ENCODE measurements around the gene GTF2IRD1.
"Not testable (repeated sequence)": the region's sequence is repeated elsewhere in the genome, so short reads cannot be mapped to it uniquely, and the experiment has no call there.

GTF2IRD1 gene

DNA sequence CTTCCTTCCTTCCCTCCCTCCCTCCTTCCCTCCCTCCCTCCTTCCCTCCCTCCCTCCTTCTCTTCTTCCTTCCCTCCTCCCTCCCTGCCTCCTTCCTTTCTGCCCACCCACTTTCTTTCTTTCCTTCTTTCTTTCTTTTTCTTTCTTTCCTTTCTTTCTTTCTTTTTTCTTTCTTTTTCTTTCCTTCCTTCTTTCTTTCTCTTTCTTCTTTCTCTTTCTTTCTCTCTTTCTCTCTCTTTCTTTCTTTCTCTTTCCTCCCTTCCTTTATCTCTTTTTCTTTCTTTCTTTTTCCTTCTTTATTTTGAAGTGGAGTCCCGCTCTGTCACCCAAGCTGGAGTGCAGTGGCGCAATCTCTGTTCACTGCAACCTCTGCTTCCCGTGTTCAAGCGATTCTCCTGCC, 33.7 kb upstream of the GTF2IRD1 start:
- Histone ChIP-seq H3K27me3 (no peaks in the 10 kb centered on the region), H3K27ac (no peak overlapping the region), H3K4me2 (no peak overlapping the region), H3K9me3 (replicated peaks in 1 of 11) (no peaks in the 10 kb centered on the region), H4K20me1 (no peaks in the 10 kb centered on the region), H3K4me3 (no peak overlapping the region), H3K4me1 (peaks cover 0 to 16% (median 11%) of the 10 kb centered on the region in 10 experiments; a peak in 15 of 20 replicates), H3K36me3 (no peaks in the 10 kb centered on the region), H3K9ac (no peak overlapping the region)
- no peak for TF ChIP-seq Cebpa-rat (IDR thresholded peaks at IDR 0.05)

DNA sequence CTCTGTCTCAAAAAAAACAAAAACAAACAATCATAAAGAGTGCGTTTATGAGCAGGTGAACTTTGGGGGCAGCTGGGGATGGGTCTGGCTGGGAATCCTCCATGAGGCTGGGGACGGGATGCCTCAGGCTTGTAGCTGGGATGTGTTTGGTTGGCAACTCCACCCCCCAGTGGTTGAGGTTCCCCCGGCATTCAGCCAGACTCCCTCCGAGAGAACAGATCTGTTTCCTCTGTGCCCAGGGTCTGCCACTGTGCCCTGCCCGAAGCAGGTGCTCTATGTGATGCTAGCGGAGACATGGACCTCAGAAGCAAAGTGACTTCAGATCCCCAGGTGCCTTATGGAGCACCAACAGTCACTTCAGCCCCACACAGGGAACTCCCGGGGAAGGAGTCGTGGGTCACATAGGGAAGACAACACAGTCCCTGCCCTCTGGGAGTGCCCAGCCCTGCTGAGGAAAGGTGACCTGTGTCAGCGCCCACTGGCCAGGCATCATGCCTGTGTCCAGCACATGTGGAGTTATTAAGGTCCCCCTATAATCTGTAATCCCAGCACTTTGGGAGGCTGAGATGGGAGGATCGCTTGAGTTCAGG, 29.3 kb upstream of the GTF2IRD1 start:
- H3K27me3 ChIP-seq: no peaks in the 10 kb centered on the region
- no peak for TF ChIP-seq Cebpa-rat (IDR thresholded peaks at IDR 0.05)
- H3K4me2 ChIP-seq: no peak overlapping the region
- H3K9me3 ChIP-seq (replicated peaks in 1 of 11): no peaks in the 10 kb centered on the region
- no peak overlapping the region for H3K27ac ChIP-seq
- H3K4me3 ChIP-seq: no peak overlapping the region
- H3K9ac ChIP-seq: no peak overlapping the region
- peaks cover 1 to 26% (median 19%) of the 10 kb centered on the region in 10 experiments; a peak in 18 of 20 replicates for H3K4me1 ChIP-seq
- no peaks in the 10 kb centered on the region for H3K36me3 ChIP-seq
- H4K20me1 ChIP-seq: no peaks in the 10 kb centered on the region

- TF ChIP-seq Cebpa-rat (IDR thresholded peaks at IDR 0.05): no peak
- no peak overlapping the region; a peak in 1 of 22 replicates for H3K27ac ChIP-seq
- no peak overlapping the region for H3K4me3 ChIP-seq
- no peak overlapping the region for H3K9ac ChIP-seq
- H3K4me2 ChIP-seq: no peak overlapping the region
- H3K27me3 ChIP-seq: no peaks in the 10 kb centered on the region
- H4K20me1 ChIP-seq: no peaks in the 10 kb centered on the region
- H3K9me3 ChIP-seq (replicated peaks in 1 of 11): no peaks in the 10 kb centered on the region
- peaks cover 3 to 27% (median 21%) of the 10 kb centered on the region in 10 experiments; a peak in 18 of 20 replicates for H3K4me1 ChIP-seq
- no peaks in the 10 kb centered on the region for H3K36me3 ChIP-seq
Measured at GRCh38 chr7:74428023-74428422, 25.7 kb upstream of the GTF2IRD1 start.

DNA sequence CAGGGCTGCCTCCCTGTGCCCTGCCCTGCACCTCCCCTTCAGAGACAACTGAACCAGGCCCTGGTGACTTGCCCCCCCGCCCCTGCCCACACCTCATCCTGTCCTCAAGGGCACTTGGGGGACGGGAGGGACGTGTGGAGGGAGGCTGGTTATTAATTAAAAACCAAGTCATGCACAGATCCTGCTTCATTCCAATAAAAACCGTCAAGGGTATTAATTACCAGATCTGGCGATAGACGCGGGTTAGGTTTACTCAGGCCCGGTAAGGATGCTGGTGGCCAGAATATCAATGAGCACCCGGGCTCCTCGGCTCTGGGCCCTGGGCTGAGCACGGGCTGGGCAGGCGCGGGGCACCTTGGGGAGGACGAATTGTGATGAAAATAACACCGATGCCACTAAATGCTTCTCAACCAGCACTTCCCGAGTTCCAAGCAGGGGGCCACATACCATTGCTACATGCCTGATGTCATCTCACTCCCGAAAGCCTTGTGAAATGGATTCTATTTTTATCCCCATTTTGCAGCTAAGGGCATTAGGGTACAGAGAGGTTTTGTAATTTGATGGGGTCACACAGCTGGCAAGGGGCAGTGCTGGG, 24.5 kb upstream of the GTF2IRD1 start:
- H3K27me3 ChIP-seq: no peaks in the 10 kb centered on the region
- no peaks in the 10 kb centered on the region for H3K9me3 ChIP-seq (replicated peaks in 1 of 11)
- peak overlapping the region in 5 of 11 experiments; percentile 2 to 39 (median 27); a peak in 5 of 22 replicates for H3K9ac ChIP-seq
- H3K36me3 ChIP-seq: no peaks in the 10 kb centered on the region
- H3K4me1 ChIP-seq: peaks cover 3 to 27% (median 21%) of the 10 kb centered on the region in 10 experiments; a peak in 18 of 20 replicates
- no peaks in the 10 kb centered on the region for H4K20me1 ChIP-seq
- peak overlapping the region in 6 of 11 experiments; percentile 20 to 37 (median 28); a peak in 6 of 22 replicates for H3K27ac ChIP-seq
- H3K4me2 ChIP-seq: peak overlapping the region in 10 of 11 experiments; percentile 4 to 63 (median 36); a peak in 16 of 22 replicates
- H3K4me3 ChIP-seq: no peak overlapping the region
- TF ChIP-seq Cebpa-rat (IDR thresholded peaks at IDR 0.05): no peak

DNA sequence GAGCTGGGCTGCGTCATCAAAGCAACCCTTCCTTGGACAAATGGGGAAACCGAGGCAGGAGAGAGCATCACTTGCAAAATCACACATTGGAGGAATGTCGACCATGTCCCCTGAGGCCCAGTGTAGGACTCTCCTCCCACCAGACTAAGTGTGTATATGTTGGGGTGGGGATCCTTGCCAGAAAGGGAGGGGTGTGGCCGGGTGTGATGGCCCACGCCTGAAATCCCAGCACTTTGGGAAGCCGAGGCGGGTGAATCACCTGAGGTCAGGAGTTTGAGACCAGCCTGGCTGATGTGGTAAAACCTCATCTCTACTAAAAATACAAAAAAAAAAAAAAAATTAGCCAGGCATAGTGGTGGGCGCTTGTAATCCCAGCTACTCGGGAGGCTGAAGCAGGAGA, 23.3 kb upstream of the GTF2IRD1 start:
- H4K20me1 ChIP-seq; H3K9me3 ChIP-seq (replicated peaks in 1 of 11); H3K27me3 ChIP-seq; H3K4me3 ChIP-seq; H3K4me2 ChIP-seq; H3K36me3 ChIP-seq; H3K9ac ChIP-seq: not testable (repeated sequence)
- peaks cover 3 to 24% (median 19%) of the 10 kb centered on the region in 10 experiments; a peak in 18 of 20 replicates for H3K4me1 ChIP-seq
- peak overlapping the region in 1 of 11 experiments; percentile 27; a peak in 2 of 22 replicates for H3K27ac ChIP-seq

- Histone ChIP-seq H3K27ac (peak overlapping the region in 1 of 11 experiments; percentile 23; a peak in 3 of 22 replicates), H3K4me3 (no peak overlapping the region), H3K4me1 (peaks cover 3 to 18% (median 13%) of the 10 kb centered on the region in 10 experiments; a peak in 18 of 20 replicates), H4K20me1 (no peaks in the 10 kb centered on the region), H3K27me3 (no peaks in the 10 kb centered on the region), H3K9ac (peak overlapping the region in 2 of 11 experiments; percentile 18 to 53; a peak in 1 of 22 replicates), H3K36me3 (no peaks in the 10 kb centered on the region), H3K9me3 (replicated peaks in 1 of 11) (no peaks in the 10 kb centered on the region), H3K4me2 (no peak overlapping the region)
- TF ChIP-seq Cebpa-rat (IDR thresholded peaks at IDR 0.05): no peak
Measured at GRCh38 chr7:74430961-74431466, 22.7 kb upstream of the GTF2IRD1 start.

DNA sequence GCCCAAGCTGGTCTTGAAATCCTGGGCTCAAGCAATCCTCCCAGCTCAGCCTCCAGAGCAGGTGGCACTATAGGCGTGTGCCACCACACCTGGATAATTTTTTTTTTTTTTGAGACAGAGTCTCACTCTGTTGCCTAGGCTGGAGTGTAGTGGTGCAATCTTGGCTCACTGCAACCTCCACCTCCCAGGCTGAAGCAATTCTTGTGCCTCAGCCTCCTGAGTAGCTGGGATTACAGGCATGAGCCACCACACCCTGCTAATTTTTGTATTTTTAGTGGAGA, 16.5 kb upstream of the GTF2IRD1 start:
- H4K20me1 ChIP-seq, H3K27me3 ChIP-seq, H3K27ac ChIP-seq, H3K4me3 ChIP-seq, H3K4me2 ChIP-seq, H3K36me3 ChIP-seq, H3K9ac ChIP-seq: not testable (repeated sequence)
- Histone ChIP-seq H3K9me3 (replicated peaks in 1 of 11) (peaks cover 9 to 21% (median 13%) of the 10 kb centered on the region in 11 experiments; a peak in 21 of 22 replicates), H3K4me1 (peaks cover 0 to 34% (median 21%) of the 10 kb centered on the region in 10 experiments; a peak in 15 of 20 replicates)

- Histone ChIP-seq H3K4me1 (peaks cover 0 to 34% (median 21%) of the 10 kb centered on the region in 10 experiments; a peak in 15 of 20 replicates), H3K9ac (no peak overlapping the region), H3K27me3 (no peaks in the 10 kb centered on the region), H4K20me1 (no peaks in the 10 kb centered on the region), H3K36me3 (peaks cover 0 to 7% (median 0%) of the 10 kb centered on the region in 11 experiments; a peak in 1 of 22 replicates), H3K27ac (no peak overlapping the region), H3K4me3 (no peak overlapping the region), H3K9me3 (replicated peaks in 1 of 11) (peaks cover 9 to 21% (median 13%) of the 10 kb centered on the region in 11 experiments; a peak in 21 of 22 replicates), H3K4me2 (no peak overlapping the region)
- no peak for TF ChIP-seq Cebpa-rat (IDR thresholded peaks at IDR 0.05)
Measured at GRCh38 chr7:74438327-74438726, 15.4 kb upstream of the GTF2IRD1 start.

DNA sequence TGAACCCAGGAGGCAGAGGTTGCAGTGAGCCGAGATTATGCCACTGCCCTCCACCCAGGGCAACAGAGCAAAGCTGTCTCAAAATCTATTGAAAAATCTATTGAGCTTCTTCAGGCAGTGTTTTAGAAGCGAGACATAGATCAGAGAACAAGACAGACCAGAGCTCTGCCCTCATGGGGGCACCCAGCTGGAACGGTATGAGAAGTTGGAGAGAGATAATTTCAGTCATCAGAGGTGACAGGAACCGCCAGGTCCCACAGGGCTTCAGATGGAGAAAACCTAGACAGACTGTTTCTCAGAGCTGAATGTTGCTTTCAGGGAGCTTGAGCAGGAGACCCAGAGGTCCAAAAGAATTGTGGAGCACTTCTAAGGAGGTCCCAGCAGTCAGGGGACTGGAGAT, 14.2 kb upstream of the GTF2IRD1 start:
- no peaks in the 10 kb centered on the region for H4K20me1 ChIP-seq
- peak overlapping the region in 9 of 11 experiments; percentile 2 to 73 (median 61); a peak in 16 of 22 replicates for H3K4me2 ChIP-seq
- H3K9me3 ChIP-seq (replicated peaks in 1 of 11): peaks cover 9 to 21% (median 13%) of the 10 kb centered on the region in 11 experiments; a peak in 21 of 22 replicates
- H3K27me3 ChIP-seq: no peaks in the 10 kb centered on the region
- H3K27ac ChIP-seq: peak overlapping the region in 1 of 11 experiments; percentile 5; a peak in 1 of 22 replicates
- no peak for TF ChIP-seq Cebpa-rat (IDR thresholded peaks at IDR 0.05)
- peak overlapping the region in 2 of 11 experiments; percentile 8 to 26; a peak in 4 of 22 replicates for H3K9ac ChIP-seq
- H3K4me3 ChIP-seq: no peak overlapping the region
- peaks cover 0 to 34% (median 21%) of the 10 kb centered on the region in 10 experiments; a peak in 15 of 20 replicates for H3K4me1 ChIP-seq
- H3K36me3 ChIP-seq: peaks cover 0 to 7% (median 0%) of the 10 kb centered on the region in 11 experiments; a peak in 1 of 22 replicates

- H3K4me2 ChIP-seq: peak overlapping the region in 9 of 11 experiments; percentile 2 to 73 (median 61); a peak in 16 of 22 replicates
- not testable (repeated sequence) for H3K36me3 ChIP-seq, H3K27me3 ChIP-seq, H3K4me3 ChIP-seq, H4K20me1 ChIP-seq
- H3K27ac ChIP-seq: peak overlapping the region in 2 of 11 experiments; percentile 1 to 5; a peak in 1 of 22 replicates
- peaks cover 0 to 34% (median 21%) of the 10 kb centered on the region in 10 experiments; a peak in 15 of 20 replicates for H3K4me1 ChIP-seq
- peaks cover 9 to 21% (median 13%) of the 10 kb centered on the region in 11 experiments; a peak in 21 of 22 replicates for H3K9me3 ChIP-seq (replicated peaks in 1 of 11)
- 0 out of 22 replicates have a peak overlapping the region, but pooled peaks of 1 of the 11 experiments have one; percentile 8 for H3K9ac ChIP-seq
Measured at GRCh38 chr7:74440143-74440542, 13.6 kb upstream of the GTF2IRD1 start.

Measured in BLaER1 treated with 17β-estradiol and CSF1 and Interleukin-3, amounts not matched to agents 10 nM and 100 nM (cell line).